WI38 (cell line): ENCODE data around the gene TRIM50.
"Not testable (repeated sequence)": the region's sequence is repeated elsewhere in the genome, so short reads cannot be mapped to it uniquely, and the experiment has no call there.

Experiments
- H3K4me3 ChIP-seq: 2 replicates; pipeline ENCODE4 v1.5.1; 2011; ENCODE audit warnings: low read depth, mild to moderate bottlenecking, control low read depth, low read length
- CTCF ChIP-seq: IDR thresholded peaks from 2 replicates; pipeline ENCODE4 v1.5.1; 2012; ENCODE audit warnings: low read depth, mild to moderate bottlenecking, control low read depth, low read length

The TRIM50 gene

DNA sequence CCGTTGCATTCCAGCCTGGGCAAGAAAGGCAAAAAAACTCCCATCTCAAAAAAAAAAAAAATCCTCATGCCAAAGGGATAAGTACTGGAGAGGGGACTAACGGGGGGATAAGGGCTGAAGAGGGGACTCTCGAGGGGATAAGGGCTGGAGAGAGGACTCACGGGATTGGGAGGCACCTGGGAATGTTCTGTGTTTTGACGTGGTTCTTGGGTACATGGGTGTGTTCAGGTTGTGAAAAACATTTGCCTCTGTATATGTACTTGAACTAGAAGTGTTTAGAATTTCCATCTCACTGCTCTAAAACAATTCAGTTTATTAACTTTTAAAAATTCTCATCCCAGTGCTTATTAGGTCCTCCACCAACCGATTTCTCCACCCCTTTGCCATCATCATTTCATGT is 4.6 kb upstream of the TRIM50 start:
- TF ChIP-seq CTCF: no peak
- H3K4me3 ChIP-seq: no peak overlapping the region

DNA sequence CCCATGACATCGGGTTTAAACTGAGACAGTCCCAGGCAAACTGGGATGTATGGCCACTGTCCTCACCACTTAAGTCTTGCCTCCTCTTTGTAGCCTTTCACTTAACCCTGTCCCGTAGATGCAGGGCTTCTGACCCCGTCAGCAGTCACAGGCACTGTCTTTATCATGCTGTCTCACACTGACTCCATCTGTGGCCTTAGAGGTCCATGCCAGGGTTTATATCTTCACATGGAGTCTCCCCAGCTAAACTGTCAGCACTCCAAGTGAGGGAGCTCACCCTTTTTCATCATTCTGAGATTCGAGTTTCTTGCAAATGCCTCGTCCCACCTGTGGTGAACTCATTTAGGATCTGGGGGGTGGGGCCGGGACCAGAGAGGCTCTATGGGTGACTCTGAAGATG is 2.9 kb upstream of the TRIM50 start:
- H3K4me3 ChIP-seq: no peak overlapping the region
- no peak for TF ChIP-seq CTCF

GRCh38 chr7:73329861-73330581 is 2.1 kb upstream of the TRIM50 start:
- no peak overlapping the region for H3K4me3 ChIP-seq

DNA sequence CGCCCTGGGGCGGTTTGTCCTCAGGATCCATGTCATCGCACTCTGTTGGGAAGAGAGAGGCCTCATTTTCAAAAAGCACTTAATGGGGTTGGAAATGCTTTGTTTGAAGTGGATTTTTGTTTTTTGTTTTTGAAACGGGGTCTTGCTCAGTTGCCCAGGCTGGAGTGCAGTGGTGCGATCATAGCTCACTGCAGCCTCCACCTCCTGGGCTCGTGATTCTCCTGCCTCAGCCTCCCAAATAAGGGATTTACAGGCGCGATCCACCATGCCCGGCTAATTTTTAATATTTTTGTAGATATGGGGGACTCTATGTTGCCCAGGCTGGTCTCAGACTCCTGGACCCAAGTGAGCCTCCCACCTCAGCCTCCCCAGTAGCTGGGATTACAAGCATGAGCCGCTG is 814 bp upstream of the TRIM50 start:
- TF ChIP-seq CTCF: no peak
- no peak overlapping the region for H3K4me3 ChIP-seq

More at GRCh38 chr7:73329861-73330581, 2.1 kb upstream of the TRIM50 start:
- no peak for TF ChIP-seq CTCF

GRCh38 chr7:73327449-73327848 is 433 bp downstream of the TRIM50 start:
- not testable (repeated sequence) for H3K4me3 ChIP-seq

GRCh38 chr7:73325424-73325823 is 2.5 kb downstream of the TRIM50 start:
- H3K4me3 ChIP-seq: not testable (repeated sequence)

- not testable (repeated sequence) for H3K4me3 ChIP-seq
- peak; percentile 49; the same call in 1 of the 2 replicates for TF ChIP-seq CTCF
Measured at GRCh38 chr7:73324081-73324845, 3.6 kb downstream of the TRIM50 start.

DNA sequence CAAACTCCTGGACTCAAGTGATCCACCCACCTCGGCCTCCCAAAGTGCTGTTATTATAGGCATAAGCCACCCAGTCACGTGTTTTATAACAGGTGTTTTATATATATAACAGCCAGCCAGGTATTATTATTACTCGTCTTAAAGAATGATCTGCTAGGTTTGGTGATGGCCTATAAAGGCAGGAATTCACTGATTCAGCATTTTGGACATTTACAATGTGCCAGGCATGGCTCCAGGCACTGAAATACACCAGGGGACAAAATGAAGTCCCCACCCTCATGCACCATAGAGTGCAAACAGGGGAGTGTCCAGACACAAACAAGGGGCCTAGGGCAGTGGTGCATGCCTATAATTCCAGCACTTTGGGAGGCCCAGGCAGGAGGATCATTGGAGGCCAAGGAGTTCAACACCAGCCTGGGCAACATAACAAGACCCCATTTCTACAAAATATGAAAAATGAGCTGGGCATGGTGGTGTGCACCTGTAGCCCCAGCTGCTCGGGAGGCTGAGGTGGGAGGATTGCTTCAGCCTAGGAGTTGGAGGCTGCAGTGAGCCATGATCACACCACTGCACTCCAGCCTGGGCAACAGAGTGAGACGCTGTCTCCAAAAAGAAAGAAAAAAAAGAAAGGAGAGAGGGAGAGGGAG is 4.3 kb downstream of the TRIM50 start:
- not testable (repeated sequence) for H3K4me3 ChIP-seq

DNA sequence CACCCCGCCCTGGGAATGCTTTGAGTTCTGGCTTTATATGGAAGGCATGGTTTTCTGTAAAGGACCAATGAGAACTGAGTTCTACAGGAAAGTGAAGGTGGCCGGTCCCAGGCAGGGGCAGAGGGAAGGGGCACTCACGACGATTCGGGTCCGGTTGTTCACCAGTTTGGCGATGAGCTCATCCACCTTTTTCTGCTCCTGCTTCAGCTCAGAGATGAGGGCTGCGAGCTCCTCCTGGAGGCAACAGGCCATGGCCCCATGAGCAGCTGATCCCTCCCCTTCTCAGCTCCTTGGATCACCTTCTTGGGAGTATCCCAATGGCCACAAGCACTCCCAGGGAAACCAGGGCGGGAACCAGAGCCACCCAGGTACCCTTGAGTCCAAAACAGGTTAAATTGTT is 7.9 kb downstream of the TRIM50 start:
- not testable (repeated sequence) for H3K4me3 ChIP-seq

DNA sequence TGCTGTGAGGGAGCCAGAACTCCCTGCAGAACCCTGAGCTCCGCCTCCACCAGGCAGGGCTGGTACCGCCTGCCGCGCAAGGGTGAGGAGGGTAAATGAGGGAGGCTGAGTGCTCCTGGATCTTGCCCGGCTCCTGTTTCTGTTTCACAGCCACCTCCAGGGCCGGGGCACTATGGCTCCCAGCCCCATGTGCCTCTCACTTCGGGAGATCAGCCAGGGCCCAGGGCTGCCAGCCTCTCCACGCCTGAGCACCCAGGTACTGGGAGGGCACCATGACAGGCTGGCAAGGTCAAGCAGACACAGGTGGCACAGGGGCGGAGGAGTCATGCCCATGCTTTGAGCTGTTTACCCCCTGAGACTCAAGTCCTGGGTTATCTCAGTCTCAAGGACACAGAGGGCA is 8.3 kb downstream of the TRIM50 start:
- not testable (repeated sequence) for H3K4me3 ChIP-seq

GRCh38 chr7:73318656-73319204 is 9.2 kb downstream of the TRIM50 start:
- not testable (repeated sequence) for H3K4me3 ChIP-seq
